ENCODE results near the gene LRRC37B. TPM values are rescaled to one million over a fixed set of nuclear protein-coding genes. Genes with fewer than 3 reads are reported as not detected.
"Not testable (repeated sequence)": the region's sequence is repeated elsewhere in the genome, so short reads cannot be mapped to it uniquely, and the experiment has no call there.

Gene LRRC37B
- 21.7 TPM for total RNA-seq

- DNase-seq (ENCODE audit: low spot score): peak; percentile 92
Observed at GRCh38 chr17:32006957-32007462, at the start of gene LRRC37B. TSS of gene LRRC37B (plus strand) at chr17:32007383. CDS start at chr17:32021393, 14,010 bp downstream.

- not testable (repeated sequence) for DNase-seq (ENCODE audit: low spot score)
Observed at GRCh38 chr17:31964131-31964530, 43.1 kb upstream of the LRRC37B start.

GRCh38 chr17:31967648-31968047 is 39.5 kb upstream of the LRRC37B start:
- no peak for DNase-seq (ENCODE audit: low spot score)

GRCh38 chr17:31970416-31970815 is 36.8 kb upstream of the LRRC37B start:
- not testable (repeated sequence) for DNase-seq (ENCODE audit: low spot score)

GRCh38 chr17:31974269-31975071 is 32.7 kb upstream of the LRRC37B start:
- not testable (repeated sequence) for DNase-seq (ENCODE audit: low spot score)

GRCh38 chr17:31975391-31975790 is 31.8 kb upstream of the LRRC37B start:
- not testable (repeated sequence) for DNase-seq (ENCODE audit: low spot score)

GRCh38 chr17:31991821-31992220 is 15.4 kb upstream of the LRRC37B start:
- not testable (repeated sequence) for DNase-seq (ENCODE audit: low spot score)

GRCh38 chr17:31997005-31997404 is 10.2 kb upstream of the LRRC37B start:
- DNase-seq (ENCODE audit: low spot score): no peak

GRCh38 chr17:32007463-32008298 is 498 bp downstream of the LRRC37B start:
- peak; percentile 51 for DNase-seq (ENCODE audit: low spot score)

GRCh38 chr17:32009262-32009542 is 2.0 kb downstream of the LRRC37B start:
- DNase-seq (ENCODE audit: low spot score): no peak

- no peak for DNase-seq (ENCODE audit: low spot score)
Observed at GRCh38 chr17:32010114-32010513, 2.9 kb downstream of the LRRC37B start.

- no peak for DNase-seq (ENCODE audit: low spot score)
Observed at GRCh38 chr17:32015245-32016013, 8.2 kb downstream of the LRRC37B start.

- no peak for DNase-seq (ENCODE audit: low spot score)
Observed at GRCh38 chr17:32016231-32016630, 9.0 kb downstream of the LRRC37B start.

- DNase-seq (ENCODE audit: low spot score): no peak
Observed at GRCh38 chr17:32019228-32019627, 12.0 kb downstream of the LRRC37B start.

GRCh38 chr17:32020943-32021614 is 13.9 kb downstream of the LRRC37B start:
- no peak for DNase-seq (ENCODE audit: low spot score)

- DNase-seq (ENCODE audit: low spot score): no peak
Observed at GRCh38 chr17:32021615-32021955, 14.4 kb downstream of the LRRC37B start.

- DNase-seq (ENCODE audit: low spot score): not testable (repeated sequence)
Observed at GRCh38 chr17:32022554-32022953, 15.4 kb downstream of the LRRC37B start.

GRCh38 chr17:32027271-32027670 is 20.1 kb downstream of the LRRC37B start:
- not testable (repeated sequence) for DNase-seq (ENCODE audit: low spot score)

GRCh38 chr17:32033223-32033622 is 26.0 kb downstream of the LRRC37B start:
- no peak for DNase-seq (ENCODE audit: low spot score)

- DNase-seq (ENCODE audit: low spot score): not testable (repeated sequence)
Observed at GRCh38 chr17:32033812-32034211, 26.6 kb downstream of the LRRC37B start.

- DNase-seq (ENCODE audit: low spot score): not testable (repeated sequence)
Observed at GRCh38 chr17:32040246-32040645, 33.1 kb downstream of the LRRC37B start.

Measured in ureter (tissue), 1 donor.